Lung (tissue), 12 donors: Measurements from ENCODE around the gene TMEM132C. TPM values are rescaled to one million over a fixed set of nuclear protein-coding genes. Genes with fewer than 3 reads are reported as not detected.

Source experiments
- ATAC-seq: fragments of 200-7000 bp; cut with Tn5 transposase; one replicate; pipeline ENCODE4 v1.9.1; 2020; ENCODE audit warnings: moderate number of reproducible peaks; ENCODE audit not compliant: insufficient read depth, low FRiP score
- DNase-seq, 3 donors: peaks; one replicate each; pipeline ENCODE4 v3.0.0-alpha.2; 2013 to 2017
- H3K27ac ChIP-seq, 2 donors: one replicate each; pipeline ENCODE4 v1.5.1; 2013; ENCODE audit warnings: mild to moderate bottlenecking in 2 of 2, moderate library complexity in 2 of 2, control low read depth in 1 of 2, inconsistent platforms in 1 of 2, low read depth in 1 of 2, low read length in 1 of 2
- H3K27me3 ChIP-seq, 3 donors: one replicate each; pipeline ENCODE4 v1.5.1; 2013; ENCODE audit warnings: low read length in 2 of 3; ENCODE audit not compliant: control insufficient read depth in 3 of 3, insufficient read depth in 3 of 3
- H3K36me3 ChIP-seq, 4 donors: one replicate each; pipeline ENCODE4 v1.5.1; 2013; ENCODE audit warnings: low read length in 4 of 4, mild to moderate bottlenecking in 1 of 4, moderate library complexity in 1 of 4; ENCODE audit not compliant: control insufficient read depth in 4 of 4, insufficient read depth in 4 of 4
- H3K4me1 ChIP-seq, 5 donors: one replicate each; pipeline ENCODE4 v1.5.1; 2013; ENCODE audit warnings: low read length in 5 of 5, mild to moderate bottlenecking in 2 of 5, moderate library complexity in 1 of 5; ENCODE audit not compliant: control insufficient read depth in 5 of 5, insufficient read depth in 5 of 5
- H3K4me3 ChIP-seq: one replicate; pipeline ENCODE4 v1.5.1; 2013; ENCODE audit warnings: mild to moderate bottlenecking, control low read depth, moderate library complexity
- H3K9ac ChIP-seq, 2 donors: one replicate each; pipeline ENCODE4 v1.5.1; 2013; ENCODE audit warnings: low read length in 2 of 2, control low read depth in 1 of 2; ENCODE audit not compliant: insufficient read depth in 1 of 2
- H3K9me3 ChIP-seq, 4 donors: one replicate each; pipeline ENCODE4 v1.5.1; 2013; ENCODE audit warnings: low read length in 3 of 4, mild to moderate bottlenecking in 1 of 4, moderate library complexity in 1 of 4; ENCODE audit not compliant: control insufficient read depth in 4 of 4, insufficient read depth in 3 of 4
- CTCF ChIP-seq: IDR thresholded peaks from 2 replicates; pipeline ENCODE4 v1.5.1; 2012; ENCODE audit warnings: mild to moderate bottlenecking; ENCODE audit errors: control extremely low read depth, extremely low read depth
- WGBS, 2 donors: extraction: QIAGEN DNeasy Blood & Tissue Kit; methylation state at CpG; one replicate each; pipeline ENCODE4 v1.1.7; 2013; 5-methylcytosine and 5-hydroxymethylcytosine counted together
- polyA plus RNA-seq, 2 donors: library from polyadenylated mRNA; stranded (reverse); fragments of 200-250 nt; gene quantifications; one replicate each; pipeline ENCODE4 v1.2.1, GENCODE V29; 2013
- total RNA-seq, 2 donors: library from RNA; depleted of rRNA in 1 of 2; stranded (reverse); fragments of >200 nt in 1 of 2; gene quantifications; one replicate each; pipeline ENCODE4 v1.2.1, GENCODE V29; 2014 to 2021
- donor health status: control.
- donor health status: control.
- donor health status: Bipolar disorder and iron deficiency.
- donor health status: healthy.
- donor health status: DM: yes; HTN: yes; CAD: no.

The TMEM132C gene
- total and polyA plus RNA-seq, 4 donors = 0.35 to 16.5 (median 0.77) TPM

- no peaks in the 10 kb centered on the region for H3K9me3 ChIP-seq
Measured at GRCh38 chr12:128747441-128747840, 480.5 kb downstream of the TMEM132C start.

GRCh38 chr12:128752386-128752785 is 485.4 kb downstream of the TMEM132C start:
- ATAC-seq (no peak), DNase-seq (no peak)
- H3K4me3 ChIP-seq = no peak overlapping the region
- no peaks in the 10 kb centered on the region for H3K36me3 ChIP-seq
- TF ChIP-seq CTCF = no peak
- peaks cover 0 to 2% (median 0%) of the 10 kb centered on the region in 4 donors for H3K9me3 ChIP-seq
- H3K27me3 ChIP-seq = no peaks in the 10 kb centered on the region
- no peak overlapping the region for H3K9ac ChIP-seq
- H3K4me1 ChIP-seq = no peaks in the 10 kb centered on the region
- no peak overlapping the region for H3K27ac ChIP-seq
- WGBS, 2 donors = 84 to 87% methylated on average over 5 of the region's 5 CpGs

More at GRCh38 chr12:128747441-128747840, 480.5 kb downstream of the TMEM132C start:
- TF ChIP-seq CTCF = no peak
- Histone ChIP-seq H3K4me3 (no peak overlapping the region), H3K27me3 (peaks cover 0 to 3% (median 0%) of the 10 kb centered on the region in 3 donors), H3K9ac (no peak overlapping the region), H3K36me3 (no peaks in the 10 kb centered on the region), H3K4me1 (no peaks in the 10 kb centered on the region), H3K27ac (no peak overlapping the region)
- WGBS, 2 donors = 71 to 74% methylated on average over 13 of the region's 13 CpGs
- ATAC-seq = no peak
- DNase-seq = no peak

GRCh38 chr12:128753438-128753837 is 486.5 kb downstream of the TMEM132C start:
- ATAC-seq (no peak), DNase-seq (no peak)
- Histone ChIP-seq H3K9me3 (peaks cover 0 to 2% (median 0%) of the 10 kb centered on the region in 4 donors), H3K4me3 (no peak overlapping the region), H3K36me3 (no peaks in the 10 kb centered on the region), H3K4me1 (no peaks in the 10 kb centered on the region), H3K27me3 (peaks cover 0 to 2% (median 2%) of the 10 kb centered on the region in 3 donors), H3K27ac (no peak overlapping the region), H3K9ac (no peak overlapping the region)
- 55 to 69% methylated on average over 4 of the region's 4 CpGs for WGBS, 2 donors
- no peak for TF ChIP-seq CTCF

- Histone ChIP-seq H3K4me1 (no peaks in the 10 kb centered on the region), H3K9me3 (peaks cover 0 to 2% (median 0%) of the 10 kb centered on the region in 4 donors), H3K27ac (no peak overlapping the region), H3K9ac (no peak overlapping the region), H3K4me3 (no peak overlapping the region), H3K27me3 (peaks cover 0 to 2% (median 2%) of the 10 kb centered on the region in 3 donors), H3K36me3 (no peaks in the 10 kb centered on the region)
- WGBS, 2 donors = 94% methylated on average over 3 of the region's 3 CpGs
- no peak for TF ChIP-seq CTCF
- DNase-seq (no peak), ATAC-seq (no peak)
Measured at GRCh38 chr12:128754275-128754674, 487.3 kb downstream of the TMEM132C start.
